Dedifferentiated amniotic fluid mesenchymal stem cell (primary cell): ENCODE data around the gene RABEPK.
A peak's percentile ranks its signal among the peaks of the same experiment; 100 is the strongest.
"Not testable (repeated sequence)": the region's sequence is repeated elsewhere in the genome, so short reads cannot be mapped to it uniquely, and the experiment has no call there.

ENCODE experiments used
- DNase-seq: peaks from one replicate; pipeline ENCODE4 v3.0.0-alpha.2; 2016; ENCODE audit errors: extremely low spot score

The RABEPK gene

GRCh38 chr9:125243792-125244260 is 43.5 kb downstream of the RABEPK start:
- DNase-seq: no peak

- DNase-seq: no peak
Measured at GRCh38 chr9:125246261-125246667, 45.9 kb downstream of the RABEPK start.

DNA sequence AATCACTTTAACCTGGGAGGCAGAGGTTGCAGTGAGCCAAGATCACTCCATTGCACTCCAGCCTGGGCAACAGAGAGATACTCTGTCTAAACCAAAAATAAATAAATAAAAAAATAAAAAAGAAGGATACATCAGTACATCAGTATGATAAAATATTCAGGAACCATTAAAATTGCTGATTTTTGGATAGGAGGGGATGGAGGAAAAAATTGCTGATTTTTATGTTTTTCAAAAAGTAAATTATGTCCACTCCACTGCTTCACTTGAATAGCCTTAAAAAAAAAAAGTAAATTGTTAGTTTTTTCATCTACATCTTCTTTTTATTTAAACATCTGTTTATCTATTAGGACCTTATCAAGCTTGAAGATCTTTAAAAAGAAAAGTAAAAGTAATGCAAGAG is 53.9 kb downstream of the RABEPK start:
- no peak for DNase-seq

- DNase-seq: no peak
Measured at GRCh38 chr9:125255781-125256391, 55.5 kb downstream of the RABEPK start.

DNA sequence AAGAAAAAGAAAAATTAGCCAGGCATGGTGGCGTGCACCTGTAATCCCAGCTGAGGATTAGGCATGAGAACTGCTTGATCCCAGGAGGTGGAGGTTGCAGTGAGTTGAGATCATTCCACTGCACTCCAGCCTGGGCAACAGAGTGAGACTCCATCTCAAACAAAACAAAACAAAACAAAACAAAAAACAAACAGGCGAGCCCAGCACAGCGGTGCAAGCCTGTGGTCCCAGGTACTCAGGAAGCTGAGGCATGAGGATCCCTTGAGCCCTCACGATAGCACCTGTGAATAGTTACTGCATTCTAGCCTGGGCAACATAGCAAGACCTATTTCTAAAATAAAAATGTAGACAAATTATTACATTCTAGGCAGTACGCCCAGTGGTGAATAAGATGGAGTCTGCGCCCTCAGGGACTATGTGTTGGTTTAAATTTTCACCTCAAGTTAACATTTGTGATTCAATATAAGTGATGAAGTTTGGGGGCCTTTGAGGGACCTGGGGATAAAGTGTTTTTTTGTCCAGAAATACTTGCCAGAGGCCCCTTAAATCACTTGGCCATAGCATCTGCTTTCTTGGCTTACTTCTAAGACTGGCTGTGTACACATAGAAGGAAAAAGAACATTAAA is 57.9 kb downstream of the RABEPK start:
- no peak for DNase-seq

GRCh38 chr9:125258832-125259534 is 58.6 kb downstream of the RABEPK start:
- DNase-seq: no peak

DNA sequence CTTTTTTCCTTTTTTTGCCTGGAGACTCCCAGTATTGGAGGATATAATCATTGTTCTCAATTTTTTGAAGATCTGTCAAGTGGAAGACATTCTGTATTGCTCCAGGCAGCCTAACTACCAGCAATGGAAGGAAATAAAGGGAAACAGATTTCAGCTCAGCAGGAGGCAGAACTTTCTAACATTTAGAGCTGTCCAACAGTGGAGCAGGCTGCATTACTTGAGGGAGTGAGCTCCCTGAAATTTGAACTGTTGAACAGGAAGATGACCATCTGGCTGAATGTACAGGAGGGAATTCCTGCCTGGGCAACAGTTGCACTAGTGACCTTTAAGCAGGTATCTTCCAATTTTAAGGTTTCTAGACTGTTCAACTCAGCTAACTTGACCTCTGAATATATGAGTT is 60.2 kb downstream of the RABEPK start:
- no peak for DNase-seq

GRCh38 chr9:125261501-125262293 is 61.4 kb downstream of the RABEPK start, which contains the start of gene GAPVD1:
TSS of gene GAPVD1 (plus strand) at chr9:125261826. CDS start at chr9:125298922, 37,096 bp downstream.
- DNase-seq: peak; percentile 63

- no peak for DNase-seq
Measured at GRCh38 chr9:125262294-125262991, 62.1 kb downstream of the RABEPK start.

DNA sequence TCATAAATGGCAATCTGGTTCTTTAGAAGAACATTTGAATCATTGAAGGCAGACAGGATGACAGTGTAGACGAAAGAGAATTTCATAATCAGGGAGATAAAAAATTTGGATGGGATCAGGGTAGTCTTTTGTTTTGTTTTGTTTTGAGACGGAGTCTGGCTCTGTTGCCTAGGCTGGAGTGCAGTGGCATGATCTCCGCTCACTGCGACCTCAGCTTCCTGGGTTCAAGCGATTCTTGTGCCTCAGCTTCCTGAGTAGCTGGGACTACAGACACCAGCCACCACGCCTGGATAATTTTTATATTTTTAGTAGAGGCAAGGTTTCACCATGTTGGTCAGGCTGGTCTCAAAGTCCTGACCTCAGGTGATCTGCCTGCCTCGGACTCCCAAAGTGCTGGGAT is 63.7 kb downstream of the RABEPK start:
- DNase-seq: not testable (repeated sequence)

DNA sequence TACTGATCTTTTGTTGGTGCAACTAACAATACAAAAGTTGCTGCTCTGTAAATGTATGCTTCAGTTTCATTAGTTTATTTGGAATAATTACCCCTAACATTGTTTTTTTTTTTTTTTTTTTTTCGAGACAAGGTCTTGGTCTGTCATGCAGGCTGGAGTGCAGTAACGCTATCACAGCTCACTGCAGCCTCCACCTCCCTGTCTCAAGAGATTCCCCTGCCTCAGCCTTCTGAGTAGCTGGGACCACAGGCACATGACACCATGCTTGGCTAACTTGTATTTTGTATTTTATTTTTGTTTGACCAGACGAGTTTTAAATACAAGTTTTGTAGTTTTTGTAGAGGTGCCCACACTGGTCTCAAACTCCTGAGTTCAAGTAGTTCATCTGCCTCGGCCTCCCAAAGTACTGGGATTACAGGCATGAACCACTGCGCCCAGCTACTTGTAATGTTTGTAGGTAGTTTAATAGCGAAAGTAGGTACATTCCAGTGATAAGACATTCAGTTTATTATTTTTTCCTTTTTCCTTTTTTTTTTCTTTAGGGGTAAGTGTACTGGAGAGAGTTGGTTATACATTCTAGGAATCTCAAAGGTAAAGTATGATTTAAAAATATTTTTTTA is 68.2 kb downstream of the RABEPK start:
- DNase-seq: no peak

DNA sequence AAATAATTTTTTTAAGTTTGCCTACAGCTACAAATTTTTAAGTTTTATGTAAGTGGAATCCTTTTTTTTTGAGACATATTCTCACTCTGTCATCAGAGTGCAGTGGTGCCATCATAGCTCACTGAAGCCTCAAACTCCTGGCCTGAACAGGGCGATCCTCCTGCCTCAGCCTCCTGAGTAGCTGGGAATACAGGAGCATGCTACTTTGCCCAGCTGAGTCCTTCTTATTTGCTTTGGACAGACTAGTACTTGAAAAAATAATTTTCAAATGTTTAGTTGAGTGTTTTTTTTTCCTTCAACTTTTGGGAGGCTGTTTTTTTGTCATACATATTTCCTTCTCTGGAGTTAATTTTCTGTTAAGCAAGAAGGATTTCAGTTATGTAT is 68.7 kb downstream of the RABEPK start:
- DNase-seq: no peak

DNA sequence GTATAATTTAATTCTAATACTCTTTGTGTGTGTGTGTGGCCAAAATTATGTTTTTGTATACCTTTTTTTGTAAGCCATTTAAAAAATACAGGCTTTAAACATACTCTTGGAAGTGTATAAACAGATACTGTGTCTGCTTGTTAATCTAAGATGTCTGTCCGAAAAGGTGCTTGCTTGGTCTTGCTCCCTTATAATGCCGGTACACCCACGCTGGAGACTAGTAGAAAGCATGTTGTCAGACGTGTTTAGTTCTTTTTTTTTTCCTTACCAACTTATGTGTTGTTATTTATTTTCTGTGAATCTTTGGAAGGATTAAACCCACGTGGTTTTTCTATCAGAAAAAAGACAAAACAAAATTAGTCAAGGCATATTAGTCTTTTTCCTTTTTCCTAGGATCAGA is 70.7 kb downstream of the RABEPK start:
- no peak for DNase-seq

- peak; percentile 52 for DNase-seq
Measured at GRCh38 chr9:125272697-125273096, 72.4 kb downstream of the RABEPK start.

GRCh38 chr9:125276771-125277170 is 76.4 kb downstream of the RABEPK start:
- DNase-seq: no peak

GRCh38 chr9:125277411-125277810 is 77.1 kb downstream of the RABEPK start:
- no peak for DNase-seq

DNA sequence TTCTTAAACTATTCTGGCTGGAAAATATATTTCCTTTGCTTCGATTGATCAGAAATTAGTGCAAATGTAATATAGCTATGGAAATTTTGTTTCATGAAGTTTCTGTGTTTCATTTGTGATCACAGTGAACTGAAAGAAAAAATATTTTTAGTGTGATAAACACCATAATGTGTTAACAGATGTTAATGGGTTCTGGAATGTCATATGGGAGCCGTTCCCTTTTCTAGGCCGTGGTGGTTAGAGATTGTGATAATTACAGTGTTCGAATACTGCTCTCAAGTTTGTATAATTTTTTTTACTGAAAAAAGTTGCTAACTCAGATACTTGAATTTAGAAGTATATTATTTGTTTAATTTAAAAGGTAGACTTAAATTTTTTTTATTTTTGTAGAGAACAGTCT is 80.6 kb downstream of the RABEPK start:
- no peak for DNase-seq
